T-helper 17 cell (primary cell): ENCODE results near the gene LPAR1. TPM values are rescaled to one million over a fixed set of nuclear protein-coding genes. Genes with fewer than 3 reads are reported as not detected.

ENCODE experiments used
- ATAC-seq: fragments of 150-1000 bp; cut with Tn5 transposase; 2 replicates; pipeline ENCODE4 v1.10.0; 2021; ENCODE audit warnings: mild to moderate bottlenecking, moderate library complexity
- DNase-seq, 3 donors: peaks; one replicate each; pipeline versions ENCODE4 v3.0.0 to v3.0.0-alpha.2; 2020 to 2021
- H3K9me3 ChIP-seq: one replicate; pipeline ENCODE4 v1.7.0; 2013; ENCODE audit warnings: low read length, mild to moderate bottlenecking; ENCODE audit not compliant: control insufficient read depth, poor library complexity, severe bottlenecking
- H3K27ac Mint-ChIP-seq: one replicate; pipeline ENCODE4 v1.8.0; 2022; ENCODE audit warnings: mild to moderate bottlenecking, moderate library complexity, mixed read lengths
- H3K27me3 Mint-ChIP-seq: one replicate; pipeline ENCODE4 v1.8.0; 2022; ENCODE audit warnings: mixed read lengths
- H3K36me3 Mint-ChIP-seq: one replicate; pipeline ENCODE4 v1.8.0; 2022; ENCODE audit warnings: low read depth, mixed read lengths
- H3K4me1 Mint-ChIP-seq: one replicate; pipeline ENCODE4 v1.8.0; 2022; ENCODE audit warnings: mild to moderate bottlenecking, mixed read lengths
- H3K4me3 Mint-ChIP-seq: one replicate; pipeline ENCODE4 v1.8.0; 2022; ENCODE audit warnings: mild to moderate bottlenecking, moderate library complexity, mixed read lengths
- total RNA-seq, 4 donors: library from RNA in 2 of 4; stranded (reverse) in 2 of 4; gene quantifications; one replicate each; pipeline ENCODE4 v1.2.3 and lab custom pipeline; 2022 to 2026

LPAR1 gene
- total RNA-seq, 2 donors from 2014 or later: not detected

DNA sequence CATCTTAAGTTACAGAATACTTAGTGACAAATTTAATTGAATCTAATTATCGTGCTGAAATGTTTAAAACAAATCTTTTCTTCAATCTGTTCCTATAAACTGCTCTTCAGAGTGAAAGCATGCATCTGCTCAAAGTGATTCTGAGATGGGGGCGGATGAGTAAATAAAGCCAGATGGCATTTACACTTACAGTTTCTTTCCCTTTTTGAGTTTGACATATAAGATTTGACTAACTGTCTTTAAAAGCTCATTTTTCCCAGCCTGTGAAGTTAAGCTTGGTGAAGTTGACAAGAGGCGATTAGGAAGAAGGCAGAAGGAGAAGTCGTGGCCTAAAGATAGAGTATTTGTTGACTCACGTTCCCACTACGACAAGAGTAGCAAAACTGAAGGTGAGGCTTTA, 137.4 kb downstream of the LPAR1 start:
- H3K27ac Mint-ChIP-seq: no peak overlapping the region
- H3K27me3 Mint-ChIP-seq: no peaks in the 10 kb centered on the region
- no peaks in the 10 kb centered on the region for H3K4me1 Mint-ChIP-seq
- H3K36me3 Mint-ChIP-seq: no peaks in the 10 kb centered on the region
- no peak overlapping the region for H3K4me3 Mint-ChIP-seq
- DNase-seq (no peak), ATAC-seq (no peak)
- H3K9me3 ChIP-seq: peaks cover 2% of the 10 kb centered on the region

DNA sequence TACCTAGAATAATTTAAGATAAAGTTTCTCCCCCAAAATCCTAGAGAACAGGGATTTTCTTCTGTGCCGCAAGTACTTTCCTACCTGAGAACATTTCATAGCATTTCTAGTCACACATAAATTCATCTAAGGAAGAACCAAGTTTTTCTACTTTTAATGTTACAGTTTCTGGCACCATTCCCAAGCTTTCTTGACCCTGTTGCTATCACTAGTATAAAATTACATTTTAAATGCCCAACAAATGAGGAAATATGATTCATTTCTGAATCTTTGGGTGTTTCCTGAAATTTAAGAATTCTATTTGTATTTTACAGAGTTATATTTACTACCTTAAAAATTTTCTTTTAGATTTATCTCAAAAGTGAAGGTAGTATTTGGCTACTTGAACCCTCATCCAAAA, 137.8 kb downstream of the LPAR1 start:
- no peak overlapping the region for H3K4me3 Mint-ChIP-seq
- H3K27me3 Mint-ChIP-seq: no peaks in the 10 kb centered on the region
- no peak for ATAC-seq
- no peak for DNase-seq
- H3K27ac Mint-ChIP-seq: no peak overlapping the region
- H3K9me3 ChIP-seq: peaks cover 2% of the 10 kb centered on the region
- no peaks in the 10 kb centered on the region for H3K4me1 Mint-ChIP-seq
- no peaks in the 10 kb centered on the region for H3K36me3 Mint-ChIP-seq

DNA sequence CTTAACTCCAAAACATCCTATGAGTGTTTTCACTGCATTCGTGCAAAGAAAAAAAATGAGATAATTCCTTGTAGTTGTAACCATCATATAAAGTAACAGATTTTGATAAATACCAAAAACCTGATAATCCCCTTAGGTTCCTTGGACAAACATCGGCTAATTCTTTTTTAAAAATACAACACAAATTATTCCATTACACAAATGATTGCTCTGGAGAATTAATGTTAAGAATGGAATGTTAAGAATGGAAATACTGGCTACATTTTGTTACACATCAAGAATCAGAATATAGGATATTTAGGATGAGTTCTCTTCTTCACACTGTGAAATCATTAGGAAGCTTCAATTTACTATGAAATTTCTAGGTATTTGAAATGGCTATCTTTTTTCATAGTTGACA, 139.4 kb downstream of the LPAR1 start:
- H3K27ac Mint-ChIP-seq: no peak overlapping the region
- H3K4me3 Mint-ChIP-seq: no peak overlapping the region
- DNase-seq (no peak), ATAC-seq (no peak)
- no peaks in the 10 kb centered on the region for H3K4me1 Mint-ChIP-seq
- no peaks in the 10 kb centered on the region for H3K9me3 ChIP-seq
- H3K36me3 Mint-ChIP-seq: no peaks in the 10 kb centered on the region
- no peaks in the 10 kb centered on the region for H3K27me3 Mint-ChIP-seq

DNA sequence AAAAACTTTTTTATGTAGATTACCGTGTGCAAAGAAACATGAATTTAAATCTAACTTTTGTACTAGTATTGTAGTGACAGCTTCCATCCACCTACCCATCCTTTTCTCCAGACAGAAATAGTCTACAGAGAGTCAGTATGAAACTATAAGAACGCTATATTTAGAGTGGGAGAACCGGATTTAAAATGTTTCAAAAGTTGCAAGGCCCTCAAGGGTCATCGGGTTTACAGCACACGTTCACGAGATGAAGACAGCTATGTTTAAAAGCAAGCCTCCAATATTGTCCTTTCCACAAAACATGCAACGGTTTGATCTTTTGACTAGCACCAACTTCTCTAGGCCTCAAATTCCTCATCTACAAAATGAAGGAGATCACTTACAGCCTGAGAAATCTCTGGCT, 139.9 kb downstream of the LPAR1 start:
- no peaks in the 10 kb centered on the region for H3K36me3 Mint-ChIP-seq
- H3K9me3 ChIP-seq: no peaks in the 10 kb centered on the region
- DNase-seq (no peak), ATAC-seq (no peak)
- H3K4me1 Mint-ChIP-seq: no peaks in the 10 kb centered on the region
- H3K27ac Mint-ChIP-seq: no peak overlapping the region
- H3K4me3 Mint-ChIP-seq: no peak overlapping the region
- no peaks in the 10 kb centered on the region for H3K27me3 Mint-ChIP-seq

DNA sequence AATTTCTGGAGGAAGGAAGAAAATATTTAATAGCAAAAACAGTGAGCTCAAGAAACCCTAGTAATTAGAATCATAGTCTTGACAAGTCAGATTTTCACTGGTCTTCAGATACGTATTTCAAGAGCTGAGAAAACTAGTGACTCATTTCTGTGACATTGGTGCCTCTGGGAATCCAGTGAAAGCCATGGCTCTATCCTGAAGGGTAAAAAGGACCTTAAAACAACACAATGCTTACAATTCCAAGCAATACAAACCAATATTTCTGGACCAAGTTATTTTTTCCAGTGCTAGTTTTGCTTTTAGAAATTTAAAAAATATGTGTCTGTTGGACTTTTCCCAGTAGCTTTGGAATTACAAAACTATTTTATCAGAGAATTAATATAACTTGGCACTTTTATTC, 140.3 kb downstream of the LPAR1 start:
- ATAC-seq (no peak), DNase-seq (no peak)
- no peaks in the 10 kb centered on the region for H3K9me3 ChIP-seq
- H3K4me3 Mint-ChIP-seq: no peak overlapping the region
- no peaks in the 10 kb centered on the region for H3K27me3 Mint-ChIP-seq
- no peak overlapping the region for H3K27ac Mint-ChIP-seq
- H3K4me1 Mint-ChIP-seq: no peaks in the 10 kb centered on the region
- no peaks in the 10 kb centered on the region for H3K36me3 Mint-ChIP-seq

DNA sequence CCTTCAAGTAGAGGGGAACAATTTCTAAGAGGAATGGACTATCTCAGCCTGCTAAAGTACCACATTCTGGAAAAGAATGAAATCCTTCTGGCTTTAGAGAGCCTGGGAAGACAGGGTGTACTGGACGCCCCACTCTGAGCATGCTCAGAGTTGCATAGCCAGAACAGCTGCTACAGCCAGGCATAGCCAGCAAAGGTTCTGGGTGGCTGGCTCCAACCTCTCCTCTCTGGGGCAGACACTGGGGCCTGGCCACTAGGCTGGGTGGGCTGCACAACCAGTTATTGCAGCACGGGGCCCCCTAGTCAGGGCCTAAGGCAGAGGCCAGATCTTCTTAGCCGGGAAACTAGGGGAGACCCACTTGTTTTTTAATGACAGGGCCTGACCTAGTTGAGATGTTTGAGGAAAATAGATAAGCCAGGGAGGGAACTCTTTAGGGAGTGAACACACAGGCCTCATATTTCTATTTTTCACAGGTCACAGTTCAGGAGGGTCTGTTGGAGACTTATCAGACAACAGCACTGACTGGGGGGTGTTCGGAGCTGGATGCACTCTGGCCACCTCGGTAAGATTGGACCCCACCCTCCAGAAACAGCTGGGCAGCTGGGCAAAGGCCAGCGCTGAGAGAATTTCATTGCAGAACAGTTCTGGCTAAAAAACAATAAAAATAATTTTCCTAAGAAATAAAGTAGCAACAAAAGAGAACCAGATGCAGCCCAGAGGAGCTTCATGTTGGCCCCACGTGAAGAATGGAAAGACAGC, 142.9 kb downstream of the LPAR1 start:
- H3K27ac Mint-ChIP-seq: no peak overlapping the region
- no peak for ATAC-seq
- no peak overlapping the region for H3K4me3 Mint-ChIP-seq
- no peaks in the 10 kb centered on the region for H3K4me1 Mint-ChIP-seq
- DNase-seq: no peak
- no peaks in the 10 kb centered on the region for H3K27me3 Mint-ChIP-seq
- H3K36me3 Mint-ChIP-seq: no peaks in the 10 kb centered on the region
- H3K9me3 ChIP-seq: no peaks in the 10 kb centered on the region

DNA sequence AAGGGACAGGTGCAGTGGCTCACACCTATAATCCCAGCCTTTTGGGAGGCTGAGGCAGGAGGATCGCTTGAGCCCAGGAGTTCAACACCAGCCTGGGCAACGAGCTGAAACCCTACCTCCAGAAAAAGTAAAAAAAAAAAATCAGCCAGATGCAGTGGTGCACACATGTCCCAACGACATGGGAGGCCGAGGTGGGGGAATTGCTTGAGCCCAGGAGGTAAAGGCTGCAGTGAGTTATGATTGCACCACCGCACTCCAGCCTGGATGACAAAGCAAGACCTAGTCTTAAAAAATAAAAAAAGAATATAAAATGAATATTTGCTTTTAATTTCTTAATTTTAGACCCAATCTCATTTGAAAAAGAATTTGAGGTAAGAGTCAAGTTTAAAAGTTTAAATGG, 143.5 kb downstream of the LPAR1 start:
- DNase-seq (no peak), ATAC-seq (no peak)
- Mint-ChIP-seq H3K27ac (no peak overlapping the region), H3K4me3 (no peak overlapping the region), H3K27me3 (no peaks in the 10 kb centered on the region), H3K4me1 (no peaks in the 10 kb centered on the region), H3K36me3 (no peaks in the 10 kb centered on the region)
- no peaks in the 10 kb centered on the region for H3K9me3 ChIP-seq

DNA sequence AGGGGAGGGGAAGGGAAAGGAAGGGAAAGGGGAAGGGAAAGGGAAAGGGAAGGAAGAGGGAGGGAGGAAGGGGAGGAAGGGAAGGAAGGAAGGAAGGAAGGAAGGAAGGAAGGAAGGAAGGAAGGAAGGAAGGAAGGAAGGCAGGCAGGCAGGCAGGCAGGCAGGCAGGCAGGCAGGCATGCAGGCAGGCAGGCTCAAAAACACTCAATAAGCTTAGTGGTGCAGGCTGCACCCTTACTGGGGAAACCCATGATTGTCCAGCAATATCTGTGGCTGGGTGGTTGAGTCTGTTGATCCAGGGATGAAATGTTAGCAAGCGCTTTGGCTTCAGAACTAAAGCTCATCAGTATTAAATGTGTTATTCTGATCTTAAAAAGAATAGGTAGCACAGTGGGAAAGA, 145.6 kb downstream of the LPAR1 start:
- ATAC-seq: no peak
- no peak overlapping the region for H3K27ac Mint-ChIP-seq
- H3K36me3 Mint-ChIP-seq: no peaks in the 10 kb centered on the region
- H3K27me3 Mint-ChIP-seq: no peaks in the 10 kb centered on the region
- no peaks in the 10 kb centered on the region for H3K9me3 ChIP-seq
- no peaks in the 10 kb centered on the region for H3K4me1 Mint-ChIP-seq
- DNase-seq: no peak
- H3K4me3 Mint-ChIP-seq: no peak overlapping the region

DNA sequence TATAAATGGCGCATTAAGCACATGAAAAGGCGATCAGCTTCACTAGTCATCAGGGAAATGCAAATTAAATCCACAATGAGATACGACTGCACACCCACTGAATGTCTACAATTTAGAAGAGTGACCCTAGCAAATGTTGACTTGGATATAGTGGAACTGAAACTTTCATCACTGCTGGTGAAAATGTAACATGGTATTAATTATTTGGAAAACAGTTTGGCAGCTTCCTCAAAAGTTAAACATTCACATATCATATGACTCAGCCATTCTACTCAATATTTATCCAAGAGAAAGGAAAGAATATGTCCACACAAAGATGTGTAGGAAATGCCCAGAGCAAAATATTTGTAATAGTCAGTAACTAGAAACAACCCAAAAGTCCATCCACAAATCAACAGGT, 146.5 kb downstream of the LPAR1 start:
- ATAC-seq (no peak), DNase-seq (no peak)
- Mint-ChIP-seq H3K36me3 (no peaks in the 10 kb centered on the region), H3K4me1 (no peaks in the 10 kb centered on the region), H3K4me3 (no peak overlapping the region), H3K27ac (no peak overlapping the region), H3K27me3 (no peaks in the 10 kb centered on the region)
- no peaks in the 10 kb centered on the region for H3K9me3 ChIP-seq

DNA sequence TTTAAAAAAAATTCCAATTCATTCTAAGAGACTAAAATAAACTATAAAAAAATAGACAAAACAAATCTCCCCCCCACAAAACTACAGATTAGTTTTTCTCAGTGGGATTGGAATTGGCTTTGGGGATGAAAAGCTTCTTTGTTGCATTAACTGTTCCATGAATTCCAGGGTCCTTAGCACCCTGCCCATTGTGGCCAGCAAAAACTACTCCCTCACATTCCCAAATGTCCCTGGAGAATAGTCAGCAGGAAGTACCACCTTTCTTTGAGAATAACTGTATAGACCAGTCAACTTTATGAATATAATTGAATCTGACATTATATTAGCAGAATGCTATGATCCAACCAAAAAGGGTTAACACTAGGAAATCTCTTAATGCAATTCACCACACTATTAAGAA, 147.9 kb downstream of the LPAR1 start:
- Mint-ChIP-seq H3K36me3 (no peaks in the 10 kb centered on the region), H3K27ac (no peak overlapping the region), H3K4me1 (no peaks in the 10 kb centered on the region)

DNA sequence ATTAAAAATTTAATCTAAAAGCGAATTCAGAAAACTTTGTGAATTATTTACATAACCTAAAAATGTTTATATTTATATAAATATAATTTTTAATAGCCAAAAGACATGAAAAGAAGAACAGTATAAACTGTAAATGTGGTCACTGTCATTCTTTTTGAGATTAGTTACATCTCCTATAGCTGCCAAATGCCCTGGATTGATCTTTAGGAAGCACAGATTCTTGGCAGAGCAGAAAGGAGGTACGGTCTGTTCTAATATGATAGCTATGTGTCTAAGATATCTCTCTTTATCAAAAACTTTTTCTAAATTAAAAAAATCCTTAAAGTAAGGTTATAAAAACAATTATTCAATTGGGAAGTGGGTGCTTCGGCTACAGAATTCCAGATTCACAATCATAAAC, 151.0 kb downstream of the LPAR1 start:
- H3K27ac Mint-ChIP-seq: no peak overlapping the region
- H3K4me3 Mint-ChIP-seq: no peak overlapping the region
- DNase-seq (no peak), ATAC-seq (no peak)
- no peaks in the 10 kb centered on the region for H3K4me1 Mint-ChIP-seq
- H3K27me3 Mint-ChIP-seq: no peaks in the 10 kb centered on the region
- no peaks in the 10 kb centered on the region for H3K36me3 Mint-ChIP-seq
- no peaks in the 10 kb centered on the region for H3K9me3 ChIP-seq

More for the DNA sequence above, 147.9 kb downstream of the LPAR1 start:
- DNase-seq: no peak
- no peaks in the 10 kb centered on the region for H3K27me3 Mint-ChIP-seq
- ATAC-seq: no peak
- H3K4me3 Mint-ChIP-seq: no peak overlapping the region
- H3K9me3 ChIP-seq: no peaks in the 10 kb centered on the region

DNA sequence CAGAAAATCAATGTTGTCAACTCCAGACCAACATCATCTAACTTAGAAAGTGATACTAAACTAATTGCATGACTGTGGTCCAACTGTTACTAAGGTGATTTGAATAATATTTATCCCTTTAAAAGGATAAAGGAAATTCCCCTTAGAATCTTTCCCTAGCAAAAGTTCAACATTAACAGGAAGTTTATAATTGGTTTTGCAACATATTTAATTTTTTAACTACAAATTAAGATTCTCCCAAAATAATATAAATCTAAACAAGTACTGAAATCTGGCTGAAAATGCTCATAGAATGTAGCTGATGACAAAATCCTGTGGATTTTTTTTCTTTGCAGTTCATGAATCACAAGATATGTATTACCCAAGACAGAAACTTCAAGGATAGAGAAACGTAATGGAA, 151.4 kb downstream of the LPAR1 start:
- DNase-seq: no peak
- no peaks in the 10 kb centered on the region for H3K9me3 ChIP-seq
- Mint-ChIP-seq H3K4me3 (no peak overlapping the region), H3K27me3 (no peaks in the 10 kb centered on the region), H3K27ac (no peak overlapping the region), H3K4me1 (no peaks in the 10 kb centered on the region), H3K36me3 (no peaks in the 10 kb centered on the region)
- no peak for ATAC-seq

DNA sequence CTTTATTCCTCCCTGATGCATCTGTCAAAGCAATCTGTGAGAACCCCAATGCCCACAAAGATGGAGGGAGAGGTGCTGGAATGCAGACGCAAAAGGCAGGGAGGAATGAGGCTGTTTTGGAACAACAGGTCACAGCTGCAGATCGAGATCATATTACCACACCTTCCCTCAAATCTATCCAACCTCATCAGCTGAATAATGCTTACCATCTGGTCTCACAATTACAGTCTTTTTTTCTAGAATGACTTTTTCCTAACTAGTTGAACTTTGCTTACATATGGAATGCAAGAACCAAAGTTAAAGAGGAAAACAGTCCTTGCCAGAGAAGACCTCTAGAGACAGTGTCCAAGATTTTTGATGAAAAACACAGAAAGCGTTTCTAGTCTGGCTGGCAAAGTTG, 158.1 kb downstream of the LPAR1 start:
- no peaks in the 10 kb centered on the region for H3K4me1 Mint-ChIP-seq
- no peaks in the 10 kb centered on the region for H3K36me3 Mint-ChIP-seq
- H3K27me3 Mint-ChIP-seq: peaks cover 3% of the 10 kb centered on the region
- no peak overlapping the region for H3K27ac Mint-ChIP-seq
- no peak overlapping the region for H3K4me3 Mint-ChIP-seq
- DNase-seq (no peak), ATAC-seq (no peak)
- no peaks in the 10 kb centered on the region for H3K9me3 ChIP-seq

DNA sequence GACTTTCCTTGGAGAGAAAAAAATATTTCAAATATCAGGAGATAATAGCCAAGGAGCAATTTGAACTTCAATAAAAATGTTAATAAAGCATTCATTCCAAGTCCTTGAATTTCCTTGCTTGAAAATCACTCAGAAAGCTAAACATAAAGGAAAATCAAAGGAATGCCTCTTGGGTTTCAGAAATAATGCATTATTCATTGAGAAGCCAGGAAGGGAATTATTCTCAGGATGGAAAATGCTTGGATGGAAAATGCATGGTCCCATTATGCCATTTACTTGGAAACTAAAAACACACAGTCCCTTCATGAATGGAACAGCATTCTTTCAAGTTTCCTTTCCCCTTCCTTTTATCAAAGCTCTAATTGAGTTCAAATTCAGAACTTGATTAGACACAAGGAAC, 160.9 kb downstream of the LPAR1 start:
- Mint-ChIP-seq H3K27me3 (peaks cover 5% of the 10 kb centered on the region), H3K27ac (no peak overlapping the region), H3K4me1 (no peaks in the 10 kb centered on the region), H3K36me3 (no peaks in the 10 kb centered on the region), H3K4me3 (no peak overlapping the region)
- ATAC-seq (no peak), DNase-seq (no peak)
- no peaks in the 10 kb centered on the region for H3K9me3 ChIP-seq
